Measurements from ENCODE around the gene CAPS2.

GRCh38 chr12:75245108-75245507, 85.0 kb downstream of the CAPS2 start:
- TF ChIP-seq CTCF (IDR thresholded peaks at IDR 0.05): no peak
- TF ChIP-seq POLR2A (IDR thresholded peaks at IDR 0.05): no peak
